CD4-positive, alpha-beta T cell (primary cell): ENCODE measurements around the gene CTTNBP2NL. TPM values are rescaled to one million over a fixed set of nuclear protein-coding genes. Genes with fewer than 3 reads are reported as not detected.

ENCODE experiments used
- ATAC-seq: fragments of 200-7000 bp; cut with Tn5 transposase; one replicate; pipeline ENCODE4 v1.10.0; 2022; ENCODE audit warnings: mild to moderate bottlenecking; ENCODE audit not compliant: poor library complexity
- CTCF ChIA-PET: fragments of 350-600 bp; sonication (Branson Sonifier 250); formaldehyde crosslinking; loops from one replicate; lab custom pipeline; 2021; ENCODE audit warnings: antibody characterized with exemption, inconsistent platforms; lab: Charles Lee
- POLR2A ChIA-PET: fragments of 350-600 bp; sonication (Branson Sonifier 250); formaldehyde crosslinking; loops from one replicate; lab custom pipeline; 2021; ENCODE audit warnings: antibody characterized with exemption, inconsistent platforms; lab: Charles Lee
- DNase-seq, 14 experiments: peaks; one replicate each; pipeline ENCODE4 v3.0.0-alpha.2; 2013 to 2020; ENCODE audit warnings: mixed read lengths in 2 of 14
- H3K27ac ChIP-seq, 2 donors: one replicate each; pipeline versions ENCODE4 v1.5.1 to v1.7.0; 2013; ENCODE audit warnings: low read length in 2 of 2, low read depth in 1 of 2, mild to moderate bottlenecking in 1 of 2
- H3K27me3 ChIP-seq, 2 experiments: 1 replicate in 1 of 2; 2 replicates in 1 of 2; pipeline versions ENCODE4 v1.6.1 to v1.7.0; 2013; ENCODE audit warnings: low read length in 2 of 2, control low read depth in 1 of 2, mild to moderate bottlenecking in 1 of 2, moderate library complexity in 1 of 2; ENCODE audit not compliant: insufficient read depth in 2 of 2, control insufficient read depth in 1 of 2
- H3K36me3 ChIP-seq: one replicate; pipeline ENCODE4 v1.6.1; 2013; ENCODE audit warnings: low read length, control low read depth; ENCODE audit not compliant: insufficient read depth
- H3K4me1 ChIP-seq: one replicate; pipeline ENCODE4 v1.6.1; 2013; ENCODE audit warnings: low read length, control low read depth; ENCODE audit not compliant: insufficient read depth
- H3K4me3 ChIP-seq: one replicate; pipeline ENCODE4 v1.5.1; 2013; ENCODE audit warnings: mild to moderate bottlenecking, low read length, moderate library complexity
- H3K9me3 ChIP-seq, 2 experiments: 1 replicate in 1 of 2; 2 replicates in 1 of 2; pipeline versions ENCODE4 v1.6.1 to v1.7.0; 2013; ENCODE audit warnings: low read length in 2 of 2, mild to moderate bottlenecking in 2 of 2, control low read depth in 1 of 2, moderate library complexity in 1 of 2; ENCODE audit not compliant: control insufficient read depth in 1 of 2, insufficient read depth in 1 of 2
- H3K27ac Mint-ChIP-seq: one replicate; pipeline ENCODE4 v1.8.0; 2020; ENCODE audit warnings: mixed read lengths
- H3K27me3 Mint-ChIP-seq: one replicate; pipeline ENCODE4 v1.8.0; 2021; ENCODE audit warnings: mixed read lengths
- H3K36me3 Mint-ChIP-seq: one replicate; pipeline ENCODE4 v1.8.0; 2021; ENCODE audit warnings: low read depth, mixed read lengths
- H3K4me1 Mint-ChIP-seq: one replicate; pipeline ENCODE4 v1.8.0; 2021; ENCODE audit warnings: low read depth, mixed read lengths
- H3K4me3 Mint-ChIP-seq: one replicate; pipeline ENCODE4 v1.8.0; 2020; ENCODE audit warnings: mild to moderate bottlenecking, mixed read lengths
- H3K9me3 Mint-ChIP-seq: one replicate; pipeline ENCODE4 v1.8.0; 2020; ENCODE audit warnings: mixed read lengths
- CTCF ChIP-seq: fragments of 200-600 bp; IDR thresholded peaks from one replicate; pipeline ENCODE4 v1.8.0; 2022; ENCODE audit warnings: antibody characterized with exemption, mild to moderate bottlenecking
- intact Hi-C, 2 experiments: fragments of 100-400 bp; cut with DNase I in 1 of 2; cut with micrococcal nuclease in 1 of 2; formaldehyde crosslinking; loops; one replicate each; pipeline versions ENCODE4 v1.15.1 to v1.9.0; 2023 to 2025; cut with DNase I, micrococcal nuclease
- total RNA-seq, 174 experiments: library from RNA in 2 of 174; stranded (reverse) in 2 of 174; gene quantifications; one replicate each; pipeline ENCODE4 v1.2.3 and lab custom pipeline; 2021 to 2026

Gene CTTNBP2NL
- total RNA-seq, 2 experiments from 2014 or later, result 0.14 to 0.25 TPM

- H3K9me3 ChIP-seq, result no peaks in the 10 kb centered on the region
- no peak overlapping the region for H3K4me3 ChIP-seq
- CTCF ChIA-PET, result interaction anchor here (1.4 kb wide), 1 partner anchor 12 kb away, joined by 4 read pairs; no protein-coding TSS in a partner anchor
- no peak overlapping the region for H3K27ac ChIP-seq
- Mint-ChIP-seq H3K4me1 (no peaks in the 10 kb centered on the region), H3K4me3 (no peak overlapping the region), H3K27ac (no peak overlapping the region), H3K36me3 (no peaks in the 10 kb centered on the region), H3K27me3 (no peaks in the 10 kb centered on the region), H3K9me3 (no peaks in the 10 kb centered on the region)
- TF ChIP-seq CTCF, result no peak
- POLR2A ChIA-PET, result interaction anchor here (1.0 kb wide), 1 partner anchor 8 kb away, joined by 3 read pairs; no protein-coding TSS in a partner anchor
- intact Hi-C loops, result no loop called here
- H3K27me3 ChIP-seq, result no peaks in the 10 kb centered on the region
- no peaks in the 10 kb centered on the region for H3K4me1 ChIP-seq
- DNase-seq (no peak), ATAC-seq (no peak)
- no peaks in the 10 kb centered on the region for H3K36me3 ChIP-seq
Observed at GRCh38 chr1:112402682-112403643, 6.9 kb downstream of the CTTNBP2NL start.

GRCh38 chr1:112406771-112407170, 10.8 kb downstream of the CTTNBP2NL start:
- Mint-ChIP-seq H3K36me3 (no peaks in the 10 kb centered on the region), H3K27me3 (no peaks in the 10 kb centered on the region), H3K9me3 (no peaks in the 10 kb centered on the region), H3K4me1 (no peaks in the 10 kb centered on the region), H3K27ac (no peak overlapping the region), H3K4me3 (no peak overlapping the region)
- intact Hi-C loops, result no loop called here
- Histone ChIP-seq H3K27me3 (no peaks in the 10 kb centered on the region), H3K9me3 (no peaks in the 10 kb centered on the region), H3K36me3 (no peaks in the 10 kb centered on the region), H3K4me3 (no peak overlapping the region), H3K27ac (no peak overlapping the region), H3K4me1 (no peaks in the 10 kb centered on the region)
- no peak for DNase-seq
- no peak for ATAC-seq
- TF ChIP-seq CTCF, result no peak
- CTCF ChIA-PET, result interaction anchor here (1.2 kb wide), 1 partner anchor 16 kb away, joined by 4 read pairs; no protein-coding TSS in a partner anchor
- POLR2A ChIA-PET, result no interaction called here

GRCh38 chr1:112409414-112409813, 13.4 kb downstream of the CTTNBP2NL start:
- H3K4me1 Mint-ChIP-seq, result no peaks in the 10 kb centered on the region
- Histone ChIP-seq H3K27me3 (no peaks in the 10 kb centered on the region), H3K4me1 (no peaks in the 10 kb centered on the region), H3K4me3 (no peak overlapping the region), H3K27ac (no peak overlapping the region), H3K36me3 (no peaks in the 10 kb centered on the region), H3K9me3 (no peaks in the 10 kb centered on the region)
- TF ChIP-seq CTCF, result no peak
- no peak overlapping the region for H3K4me3 Mint-ChIP-seq
- no peaks in the 10 kb centered on the region for H3K9me3 Mint-ChIP-seq
- intact Hi-C loops, result no loop called here
- no peaks in the 10 kb centered on the region for H3K36me3 Mint-ChIP-seq
- no peaks in the 10 kb centered on the region for H3K27me3 Mint-ChIP-seq
- DNase-seq, result no peak
- no peak overlapping the region for H3K27ac Mint-ChIP-seq
- no peak for ATAC-seq
- ChIA-PET POLR2A (no interaction called here), CTCF (interaction anchor here (0.7 to 1.3 kb wide), 2 partner anchors 18 to 1006 kb away, joined by 3 to 6 read pairs; no protein-coding TSS in a partner anchor)
